BE2C (cell line): Measurements from ENCODE around the gene MARCHF3.
A peak's percentile ranks its signal among the peaks of the same experiment; 100 is the strongest.

Experiments used
- DNase-seq: peaks from one replicate; pipeline ENCODE4 v3.0.0-alpha.2; 2020
- H3K27me3 ChIP-seq: fragments of 250-450 bp; sonication (Bioruptor Pico); 2 replicates; pipeline ENCODE4 v1.5.1; 2020; ENCODE audit warnings: mild to moderate bottlenecking
- H3K36me3 ChIP-seq: fragments of 250-450 bp; sonication (Bioruptor Pico); 2 replicates; pipeline ENCODE4 v1.5.1; 2020; ENCODE audit warnings: mild to moderate bottlenecking
- H3K4me1 ChIP-seq: fragments of 250-450 bp; sonication (Bioruptor Pico); 2 replicates; pipeline ENCODE4 v1.5.1; 2020
- H3K4me3 ChIP-seq: 2 replicates; pipeline ENCODE4 v1.5.1; 2011; ENCODE audit warnings: low read depth, low read length
- H3K9me3 ChIP-seq: fragments of 250-450 bp; sonication (Bioruptor Pico); 2 replicates; pipeline ENCODE4 v1.5.1; 2020
- CTCF ChIP-seq: IDR thresholded peaks from 2 replicates; pipeline ENCODE4 v1.5.1; 2012; ENCODE audit warnings: mild to moderate bottlenecking, low read depth, low read length

MARCHF3 gene

GRCh38 chr5:126869005-126869451, 161.3 kb downstream of the MARCHF3 start:
- H3K9me3 ChIP-seq, result no peaks in the 10 kb centered on the region
- TF ChIP-seq CTCF, result no peak
- H3K27me3 ChIP-seq, result no peaks in the 10 kb centered on the region
- DNase-seq, result peak; percentile 44
- H3K4me3 ChIP-seq, result peak overlapping the region; percentile 64
- H3K36me3 ChIP-seq, result peaks cover 4% of the 10 kb centered on the region; the same call in 1 of the 2 replicates
- no peaks in the 10 kb centered on the region; the same call in 1 of the 2 replicates for H3K4me1 ChIP-seq

GRCh38 chr5:126868338-126869004, 161.9 kb downstream of the MARCHF3 start:
- TF ChIP-seq CTCF, result no peak
- H3K4me3 ChIP-seq, result peak overlapping the region; percentile 64

GRCh38 chr5:126866851-126867636, 163.3 kb downstream of the MARCHF3 start:
- H3K36me3 ChIP-seq, result peaks cover 4% of the 10 kb centered on the region; the same call in 1 of the 2 replicates
- no peaks in the 10 kb centered on the region for H3K9me3 ChIP-seq
- H3K4me1 ChIP-seq, result no peaks in the 10 kb centered on the region; the same call in 1 of the 2 replicates
- H3K27me3 ChIP-seq, result no peaks in the 10 kb centered on the region
- no peak overlapping the region for H3K4me3 ChIP-seq
- no peak for TF ChIP-seq CTCF
- DNase-seq, result no peak

More at GRCh38 chr5:126868338-126869004, 161.9 kb downstream of the MARCHF3 start:
- H3K4me1 ChIP-seq, result no peaks in the 10 kb centered on the region; the same call in 1 of the 2 replicates
- peaks cover 4% of the 10 kb centered on the region; the same call in 1 of the 2 replicates for H3K36me3 ChIP-seq
- H3K27me3 ChIP-seq, result no peaks in the 10 kb centered on the region
- no peak for DNase-seq
- H3K9me3 ChIP-seq, result no peaks in the 10 kb centered on the region

- H3K27me3 ChIP-seq, result no peaks in the 10 kb centered on the region
- no peak for DNase-seq
These were observed 165.1 kb downstream of the MARCHF3 start for GRCh38 chr5:126865299-126865698.

GRCh38 chr5:126864042-126864688, 166.2 kb downstream of the MARCHF3 start:
- no peaks in the 10 kb centered on the region for H3K36me3 ChIP-seq
- no peaks in the 10 kb centered on the region for H3K27me3 ChIP-seq
- H3K4me3 ChIP-seq, result no peak overlapping the region
- no peaks in the 10 kb centered on the region for H3K9me3 ChIP-seq
- TF ChIP-seq CTCF, result no peak
- no peaks in the 10 kb centered on the region; the same call in 1 of the 2 replicates for H3K4me1 ChIP-seq
- DNase-seq, result peak; percentile 24

More at GRCh38 chr5:126865299-126865698, 165.1 kb downstream of the MARCHF3 start:
- Histone ChIP-seq H3K9me3 (no peaks in the 10 kb centered on the region), H3K4me1 (no peaks in the 10 kb centered on the region; the same call in 1 of the 2 replicates), H3K4me3 (no peak overlapping the region), H3K36me3 (peaks cover under 1% of the 10 kb centered on the region; the same call in 1 of the 2 replicates)
- no peak for TF ChIP-seq CTCF
